Calu3 (cell line): ENCODE results near the gene FZR1. TPM values are rescaled to one million over a fixed set of nuclear protein-coding genes. Genes with fewer than 3 reads are reported as not detected.
"Not testable (repeated sequence)": the region's sequence is repeated elsewhere in the genome, so short reads cannot be mapped to it uniquely, and the experiment has no call there.

Experiments used
- BruUV-seq: library from RNA; stranded (reverse); fragments of 400-500 nt; replicated peaks from 2 replicates; lab custom pipeline; 2021; lab: Mats Ljungman, UMichigan
- CTCF ChIA-PET: fragments of 300-600 bp; sonication (Branson Sonifier 250); formaldehyde crosslinking; loops from one replicate; lab custom pipeline; 2022; ENCODE audit warnings: antibody characterized with exemption; lab: Charles Lee
- DNase-seq: peaks from one replicate; pipeline ENCODE4 v3.0.0; 2022
- H3K27ac Mint-ChIP-seq: one replicate; pipeline ENCODE4 v1.8.0; 2022; ENCODE audit warnings: mixed read lengths; ENCODE audit not compliant: unreplicated experiment
- H3K27me3 Mint-ChIP-seq: one replicate; pipeline ENCODE4 v1.8.0; 2022; ENCODE audit warnings: mixed read lengths; ENCODE audit not compliant: unreplicated experiment
- H3K36me3 Mint-ChIP-seq: one replicate; pipeline ENCODE4 v1.8.0; 2022; ENCODE audit warnings: mild to moderate bottlenecking, moderate library complexity, mixed read lengths; ENCODE audit not compliant: insufficient read depth, unreplicated experiment
- H3K4me1 Mint-ChIP-seq: one replicate; pipeline ENCODE4 v1.8.0; 2022; ENCODE audit warnings: mild to moderate bottlenecking, low read depth, mixed read lengths; ENCODE audit not compliant: unreplicated experiment
- H3K4me3 Mint-ChIP-seq: one replicate; pipeline ENCODE4 v1.8.0; 2022; ENCODE audit warnings: mild to moderate bottlenecking, low read depth, moderate library complexity, mixed read lengths; ENCODE audit not compliant: unreplicated experiment
- H3K9me3 Mint-ChIP-seq: one replicate; pipeline ENCODE4 v1.8.0; 2022; ENCODE audit warnings: low read depth, mixed read lengths; ENCODE audit not compliant: unreplicated experiment
- intact Hi-C: fragments of 100-400 bp; cut with micrococcal nuclease; formaldehyde crosslinking; loops from one replicate; pipeline ENCODE4 v1.10.0; 2022; ENCODE audit not compliant: unreplicated experiment
- total RNA-seq: library from RNA; stranded (reverse); gene quantifications from 2 replicates; pipeline ENCODE4 v1.2.3, GENCODE V29; 2022
- TF ChIP-seq, protein P1 (sequence below): fragments of 200-600 bp; IDR thresholded peaks from one replicate; pipeline ENCODE4 v1.8.0; 2022; ENCODE audit warnings: antibody characterized with exemption; ENCODE audit not compliant: unreplicated experiment

Gene FZR1
- total RNA-seq, 1 experiment from 2014 or later, result 33.1 TPM

DNA sequence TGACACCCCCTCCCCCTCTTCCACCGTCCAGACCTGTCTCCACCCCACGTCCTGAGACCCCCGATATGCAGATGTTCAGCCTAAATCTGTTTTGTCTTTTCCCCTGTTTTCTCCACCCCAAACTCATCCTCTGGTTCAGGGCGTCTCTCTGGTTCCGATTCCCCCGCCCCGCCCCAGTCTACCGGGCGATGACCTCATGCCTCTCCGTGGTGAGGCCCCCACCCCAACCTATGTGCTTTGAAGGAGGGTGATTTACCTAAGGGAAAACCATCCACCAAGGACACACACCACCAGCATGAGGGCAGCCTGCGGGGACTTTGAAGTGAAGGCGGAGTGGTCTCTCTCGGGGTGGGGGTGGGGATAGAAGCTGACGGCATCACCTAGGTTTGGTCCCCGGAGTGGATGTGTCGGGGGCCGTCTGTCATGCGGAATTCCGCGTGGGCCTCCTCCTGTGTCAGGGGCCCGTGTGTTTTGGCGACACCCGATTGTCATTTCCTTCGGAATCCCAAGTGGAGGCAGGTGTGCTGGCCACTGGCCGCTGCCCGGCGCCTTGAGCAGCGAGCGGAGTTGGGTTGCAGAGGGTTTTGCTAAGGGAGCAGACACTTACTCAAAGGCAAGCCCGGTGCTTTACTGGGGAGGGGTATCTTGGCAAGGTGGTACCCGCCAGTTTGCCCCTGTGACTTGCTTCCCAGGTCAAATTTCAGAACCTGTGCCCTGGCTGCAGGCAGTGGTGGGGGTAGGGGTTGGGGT, 1.4 kb downstream of the FZR1 start:
- Mint-ChIP-seq H3K4me3 (peak overlapping the region; percentile 92), H3K36me3 (peaks cover 34% of the 10 kb centered on the region), H3K27me3 (no peaks in the 10 kb centered on the region), H3K27ac (peak overlapping the region; percentile 69), H3K4me1 (peaks cover 8% of the 10 kb centered on the region), H3K9me3 (no peaks in the 10 kb centered on the region)
- CTCF ChIA-PET, result interaction anchor here (0.6 kb wide), 1 partner anchor 1066 kb away, joined by 5 read pairs; no protein-coding TSS in a partner anchor
- intact Hi-C loops, result no loop called here
- no peak for DNase-seq
- TF ChIP-seq, protein P1, sequence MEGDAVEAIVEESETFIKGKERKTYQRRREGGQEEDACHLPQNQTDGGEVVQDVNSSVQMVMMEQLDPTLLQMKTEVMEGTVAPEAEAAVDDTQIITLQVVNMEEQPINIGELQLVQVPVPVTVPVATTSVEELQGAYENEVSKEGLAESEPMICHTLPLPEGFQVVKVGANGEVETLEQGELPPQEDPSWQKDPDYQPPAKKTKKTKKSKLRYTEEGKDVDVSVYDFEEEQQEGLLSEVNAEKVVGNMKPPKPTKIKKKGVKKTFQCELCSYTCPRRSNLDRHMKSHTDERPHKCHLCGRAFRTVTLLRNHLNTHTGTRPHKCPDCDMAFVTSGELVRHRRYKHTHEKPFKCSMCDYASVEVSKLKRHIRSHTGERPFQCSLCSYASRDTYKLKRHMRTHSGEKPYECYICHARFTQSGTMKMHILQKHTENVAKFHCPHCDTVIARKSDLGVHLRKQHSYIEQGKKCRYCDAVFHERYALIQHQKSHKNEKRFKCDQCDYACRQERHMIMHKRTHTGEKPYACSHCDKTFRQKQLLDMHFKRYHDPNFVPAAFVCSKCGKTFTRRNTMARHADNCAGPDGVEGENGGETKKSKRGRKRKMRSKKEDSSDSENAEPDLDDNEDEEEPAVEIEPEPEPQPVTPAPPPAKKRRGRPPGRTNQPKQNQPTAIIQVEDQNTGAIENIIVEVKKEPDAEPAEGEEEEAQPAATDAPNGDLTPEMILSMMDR, result no peak
- TSS peak; percentile 50 for BruUV-seq

DNA sequence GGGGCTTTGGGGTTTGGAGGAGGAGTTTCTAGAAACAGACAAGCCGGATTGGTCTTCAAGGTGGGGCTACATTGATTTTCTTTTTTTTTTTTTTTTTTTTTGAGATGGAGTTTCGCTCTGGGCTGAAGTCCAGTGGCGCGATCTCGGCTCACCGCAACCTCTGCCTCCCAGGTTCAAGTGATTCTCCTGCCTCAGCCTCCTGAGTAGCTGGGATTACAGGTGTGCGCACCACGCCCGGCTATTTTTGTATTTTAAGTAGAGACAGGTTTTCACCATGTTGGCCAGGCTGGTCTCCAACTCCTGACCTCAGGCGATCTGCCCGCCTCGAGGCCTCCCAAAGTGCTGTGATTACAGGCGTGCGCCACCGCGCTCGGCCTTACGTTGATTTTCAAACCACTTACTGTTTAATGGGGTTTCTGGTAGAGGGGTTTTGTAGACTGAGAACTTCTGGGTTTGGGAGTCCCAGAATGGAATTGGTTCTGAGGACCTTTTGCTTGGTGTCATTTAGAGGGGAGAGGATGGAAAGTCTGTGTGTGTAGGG, 2.1 kb downstream of the FZR1 start:
- H3K27ac Mint-ChIP-seq, H3K27me3 Mint-ChIP-seq, BruUV-seq, H3K4me1 Mint-ChIP-seq, H3K4me3 Mint-ChIP-seq, intact Hi-C loops, CTCF ChIA-PET, H3K9me3 Mint-ChIP-seq, DNase-seq: not testable (repeated sequence)
- peaks cover 34% of the 10 kb centered on the region for H3K36me3 Mint-ChIP-seq

DNA sequence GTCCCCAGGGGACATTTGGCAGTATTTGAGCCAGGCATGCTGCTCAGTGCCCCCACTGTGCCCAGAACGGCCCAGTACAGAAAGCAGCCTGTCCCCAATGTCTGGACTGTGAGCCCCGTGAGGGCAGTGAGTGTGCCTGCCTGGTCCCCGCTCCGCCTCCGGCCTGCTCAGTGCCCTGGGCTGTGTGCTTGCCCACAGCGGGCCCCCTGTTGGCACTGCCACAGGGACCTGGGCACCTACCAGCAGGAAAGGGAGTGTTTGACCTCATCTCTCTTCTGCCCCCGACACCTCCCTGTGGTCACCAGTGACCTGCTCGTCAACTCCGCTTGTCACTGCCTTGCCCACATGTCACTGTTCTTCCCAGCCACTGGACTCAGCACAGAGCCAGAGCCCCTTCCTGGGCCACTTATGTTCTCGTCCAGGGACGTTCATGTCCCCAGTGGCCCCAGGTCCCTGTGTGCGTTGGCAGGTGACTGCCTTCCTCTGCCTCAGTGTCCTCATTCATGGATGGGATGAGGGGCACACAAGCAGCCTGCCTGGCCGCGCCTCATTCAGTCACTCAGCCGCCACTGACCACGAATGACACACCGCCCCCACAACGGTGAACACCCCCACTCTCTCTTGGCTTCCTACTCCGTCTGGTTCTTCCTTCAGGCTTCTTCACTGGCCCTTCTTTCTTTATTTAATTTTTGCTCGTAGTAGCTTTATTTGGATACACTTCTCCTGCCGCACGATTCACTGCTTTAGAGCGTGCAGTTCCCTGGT, 2.8 kb downstream of the FZR1 start:
- TF ChIP-seq, protein P1, result no peak
- Mint-ChIP-seq H3K27me3 (no peaks in the 10 kb centered on the region), H3K4me1 (peaks cover 8% of the 10 kb centered on the region), H3K4me3 (peak overlapping the region; percentile 9), H3K27ac (no peak overlapping the region), H3K9me3 (no peaks in the 10 kb centered on the region), H3K36me3 (peaks cover 34% of the 10 kb centered on the region)
- no peak for DNase-seq
- CTCF ChIA-PET, result interaction anchor here (0.7 kb wide), 1 partner anchor 28 kb away, joined by 3 read pairs; no protein-coding TSS in a partner anchor
- no TSS peak for BruUV-seq
- intact Hi-C loops, result no loop called here

DNA sequence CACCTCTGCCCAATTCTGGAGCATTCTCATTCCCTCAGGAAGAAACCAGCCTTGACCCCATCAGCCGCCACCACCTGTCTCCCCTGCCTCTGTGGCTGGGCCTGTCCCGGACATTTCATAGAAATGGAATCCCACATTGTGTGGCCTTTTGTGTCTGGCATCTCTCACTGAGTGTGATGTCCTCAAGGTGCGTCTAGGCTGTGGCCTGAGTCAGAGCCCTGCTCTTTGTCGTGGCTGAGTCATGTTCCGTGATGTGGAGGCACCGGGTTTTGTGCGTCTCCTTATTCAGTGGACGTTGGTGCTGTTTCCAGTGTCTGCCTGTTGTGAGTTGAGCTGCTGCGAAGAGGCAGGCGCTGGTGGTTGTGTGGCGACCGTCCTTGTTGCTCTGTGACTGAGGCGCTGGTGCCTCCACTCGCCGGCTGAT, 3.5 kb downstream of the FZR1 start:
- peak overlapping the region; percentile 9 for H3K4me3 Mint-ChIP-seq
- no peak overlapping the region for H3K27ac Mint-ChIP-seq
- H3K27me3 Mint-ChIP-seq, result no peaks in the 10 kb centered on the region
- no peak for DNase-seq
- TF ChIP-seq, protein P1, result no peak
- H3K36me3 Mint-ChIP-seq, result peaks cover 34% of the 10 kb centered on the region
- H3K4me1 Mint-ChIP-seq, result peaks cover 8% of the 10 kb centered on the region
- CTCF ChIA-PET, result interaction anchor here (0.7 kb wide), 1 partner anchor 27 kb away, joined by 3 read pairs; no protein-coding TSS in a partner anchor
- intact Hi-C loops, result no loop called here
- no TSS peak for BruUV-seq
- no peaks in the 10 kb centered on the region for H3K9me3 Mint-ChIP-seq
